Transverse colon (tissue), 4 donors: Measurements from ENCODE around the gene PTPN6. TPM values are rescaled to one million over a fixed set of nuclear protein-coding genes. Genes with fewer than 3 reads are reported as not detected.
A peak's percentile ranks its signal among the peaks of the same experiment; 100 is the strongest.

Experiments
- DNase-seq: peaks from one replicate; pipeline ENCODE4 v3.0.0-alpha.2; 2019
- H3K27ac ChIP-seq, 4 donors: fragments of 200-600 bp; sonication (generic); 2 replicates each; pipeline ENCODE4 v1.5.1; 2016 to 2018; ENCODE audit warnings: inconsistent platforms in 4 of 4
- H3K27me3 ChIP-seq: fragments of 200-600 bp; sonication (generic); 2 replicates; pipeline ENCODE4 v1.5.1; 2017; ENCODE audit warnings: inconsistent platforms
- H3K36me3 ChIP-seq, 4 donors: fragments of 200-600 bp; sonication (generic); 2 replicates each; pipeline ENCODE4 v1.5.1; 2017 to 2019; ENCODE audit warnings: inconsistent platforms in 4 of 4
- H3K4me1 ChIP-seq, 4 donors: fragments of 200-600 bp; sonication (generic); 2 replicates each; pipeline ENCODE4 v1.5.1; 2017 to 2020; ENCODE audit warnings: inconsistent platforms in 4 of 4
- H3K4me3 ChIP-seq, 4 donors: fragments of 200-600 bp; sonication (generic); 1 replicate in 1 of 4; 2 replicates in 3 of 4; pipeline versions ENCODE4 v1.5.1 to v1.6.1; 2017 to 2019; ENCODE audit warnings: inconsistent platforms in 4 of 4
- H3K9me3 ChIP-seq, 2 donors: fragments of 200-600 bp; sonication (generic); 2 replicates each; pipeline ENCODE4 v1.5.1; 2017 to 2019; ENCODE audit warnings: inconsistent platforms in 2 of 2
- CTCF ChIP-seq, 5 experiments: fragments of 200-600 bp in 3 of 5; fragments of 450-650 bp in 2 of 5; sonication (generic) in 3 of 5; IDR thresholded peaks; 1 replicate in 2 of 5; 2 replicates in 3 of 5; pipeline ENCODE4 v1.5.1; 2016 to 2017; ENCODE audit warnings: antibody characterized with exemption in 5 of 5, inconsistent platforms in 3 of 5, mild to moderate bottlenecking in 2 of 5, moderate library complexity in 1 of 5
- EP300 ChIP-seq: sonication (generic); formaldehyde crosslinking; IDR thresholded peaks from one replicate; pipeline ENCODE4 v1.6.1; 2017; ENCODE audit warnings: antibody characterized with exemption, low read depth
- POLR2A ChIP-seq: fragments of 450-650 bp; IDR thresholded peaks from one replicate; pipeline ENCODE4 v1.6.1; 2016; ENCODE audit warnings: antibody characterized with exemption, mild to moderate bottlenecking, moderate library complexity
- POLR2AphosphoS5 ChIP-seq, 3 donors: sonication (generic); formaldehyde crosslinking; IDR thresholded peaks; one replicate each; pipeline ENCODE4 v1.6.1; 2016; ENCODE audit warnings: antibody characterized with exemption in 3 of 3
- WGBS, 2 donors: methylation state at CpG; one replicate each; pipeline ENCODE4 v1.1.5; 2018; ENCODE audit warnings: low coverage in 1 of 2; 5-methylcytosine and 5-hydroxymethylcytosine counted together
- in situ Hi-C, 4 donors: fragments of 200-750 bp; cut with MboI; loops; one replicate each; pipeline versions ENCODE4 v1.15.0 to v1.15.1; 2017; ENCODE audit warnings: low sequenced_read_pairs in 3 of 4, low pct_ligation_motif_present in 1 of 4, low pct_unique_long_range_greater_than_20kb in 1 of 4
- intact Hi-C: fragments of 100-400 bp; cut with DNase I; formaldehyde crosslinking; loops from one replicate; pipeline ENCODE4 v1.15.1; 2023; ENCODE audit warnings: low total_unique reads
- total RNA-seq, 4 donors: library from RNA; depleted of rRNA; stranded (reverse); fragments of >200 nt; gene quantifications; one replicate each; pipeline ENCODE4 v1.1.0, GENCODE V29; 2016

The PTPN6 gene
- total RNA-seq, 4 donors from 2014 or later = 21.7 to 49.0 (median 36.1) TPM

GRCh38 chr12:6944381-6945186 lies 6.6 kb upstream of the PTPN6 start:
- WGBS, 2 donors = 1 to 3% methylated on average over 11 to 40 of the region's 48 CpGs
- peak overlapping the region; percentile 41 to 58 (median 48) for H3K4me3 ChIP-seq
- no peaks in the 10 kb centered on the region for H3K9me3 ChIP-seq
- peaks cover 21 to 44% (median 28%) of the 10 kb centered on the region in 4 donors for H3K4me1 ChIP-seq
- intact Hi-C loops (no loop called here), in situ Hi-C loops (loop anchor here in 3 of 4 donors (10.0 to 25.0 kb wide), 2 partner anchors 160 to 168 kb away; partner anchors contain the start of gene C1RL (in 3 of the 3))
- no peaks in the 10 kb centered on the region for H3K27me3 ChIP-seq
- H3K36me3 ChIP-seq = no peaks in the 10 kb centered on the region
- peak overlapping the region; percentile 93 to 99 (median 95) for H3K27ac ChIP-seq
- peak; percentile 96 for DNase-seq
- TF ChIP-seq POLR2AphosphoS5 (IDR thresholded peaks at IDR 0.05) = peak; percentile 69 to 91 (median 90)
- peak; percentile 76 to 99 (median 85) for TF ChIP-seq CTCF (IDR thresholded peaks at IDR 0.05)
- no peak for TF ChIP-seq POLR2A
- TF ChIP-seq EP300 = no peak

GRCh38 chr12:6945613-6946012 lies 5.5 kb upstream of the PTPN6 start:
- H3K27me3 ChIP-seq = no peaks in the 10 kb centered on the region
- 70% methylated on average over 11 of the region's 11 CpGs; no CpG with 5 or more reads in 1 of the 2 donors for WGBS, 2 donors
- no peaks in the 10 kb centered on the region for H3K36me3 ChIP-seq
- peak overlapping the region; percentile 93 to 99 (median 95) for H3K27ac ChIP-seq
- H3K4me3 ChIP-seq = peak overlapping the region in 1 of 4 donors; percentile 52
- TF ChIP-seq CTCF (IDR thresholded peaks at IDR 0.05) (no peak), EP300 (no peak), POLR2AphosphoS5 (IDR thresholded peaks at IDR 0.05) (no peak), POLR2A (no peak)
- intact Hi-C loops (no loop called here), in situ Hi-C loops (loop anchor here in 3 of 4 donors (10.0 to 25.0 kb wide), 2 partner anchors 159 to 167 kb away; partner anchors contain the start of gene C1RL (in 3 of the 3))
- no peak for DNase-seq
- H3K9me3 ChIP-seq = no peaks in the 10 kb centered on the region
- H3K4me1 ChIP-seq = peaks cover 21 to 50% (median 28%) of the 10 kb centered on the region in 4 donors

- intact Hi-C loops = no loop called here
- TF ChIP-seq POLR2AphosphoS5 (IDR thresholded peaks at IDR 0.05) (peak; percentile 83 to 98 (median 93)), POLR2A (peak; percentile 92), CTCF (IDR thresholded peaks at IDR 0.05) (peak in 1 of 5 experiments; percentile 8), EP300 (no peak)
- H3K27ac ChIP-seq = peak overlapping the region; percentile 93 to 99 (median 95)
- 14 to 27% methylated on average over 3 to 29 of the region's 32 CpGs for WGBS, 2 donors
- DNase-seq = peak; percentile 95
- peaks cover 21 to 50% (median 28%) of the 10 kb centered on the region in 4 donors for H3K4me1 ChIP-seq
- H3K4me3 ChIP-seq = peak overlapping the region; percentile 26 to 52 (median 34)
- H3K36me3 ChIP-seq = no peaks in the 10 kb centered on the region
- in situ Hi-C loops = loop anchor here in 3 of 4 donors (10.0 to 25.0 kb wide), 2 partner anchors 159 to 166 kb away; partner anchors contain the start of gene C1RL (in 3 of the 3)
- H3K9me3 ChIP-seq = no peaks in the 10 kb centered on the region
- H3K27me3 ChIP-seq = no peaks in the 10 kb centered on the region
Observed at GRCh38 chr12:6946033-6946919, 4.9 kb upstream of the PTPN6 start.
